SU-DHL-6 (cell line): ENCODE results near the gene TFEB.

Source experiments
- H2AFZ ChIP-seq: fragments of 200-600 bp; sonication (generic); 2 replicates; pipeline ENCODE4 v1.6.1; 2014; ENCODE audit warnings: low read depth, mild to moderate bottlenecking, moderate library complexity, mixed read lengths, antibody characterized with exemption, low read length; ENCODE audit not compliant: severe bottlenecking
- H3F3A ChIP-seq: fragments of 200-600 bp; shearing (Covaris generic); 2 replicates; pipeline ENCODE4 v1.6.0; 2016; ENCODE audit warnings: antibody characterized with exemption, mild to moderate bottlenecking; ENCODE audit not compliant: insufficient read depth
- H3K27ac ChIP-seq: fragments of 200-600 bp; sonication (generic); 2 replicates; pipeline ENCODE4 v1.5.1; 2016; ENCODE audit warnings: low read depth, mild to moderate bottlenecking, low read length, moderate library complexity, mixed read lengths
- H3K27me3 ChIP-seq: fragments of 200-600 bp; sonication (generic), shearing (Covaris generic); 2 replicates; pipeline ENCODE4 v1.6.0; 2014; ENCODE audit warnings: mild to moderate bottlenecking, low read length
- H3K36me3 ChIP-seq: fragments of 200-600 bp; sonication (generic); 2 replicates; pipeline ENCODE4 v1.6.1; 2014; ENCODE audit warnings: mild to moderate bottlenecking, low read length, mixed read lengths
- H3K4me2 ChIP-seq: fragments of 300-600, 200-600 bp; shearing (Covaris generic), sonication (generic); 2 replicates; pipeline ENCODE4 v1.6.0; 2014; ENCODE audit warnings: low read length, low read depth, mild to moderate bottlenecking; ENCODE audit not compliant: poor library complexity, severe bottlenecking
- H3K4me3 ChIP-seq: fragments of 200-600 bp; sonication (generic); 2 replicates; pipeline ENCODE4 v1.5.1; 2014; ENCODE audit warnings: antibody characterized with exemption, low read length, mild to moderate bottlenecking, mixed read lengths; ENCODE audit not compliant: insufficient read depth, poor library complexity, severe bottlenecking
- H3K79me2 ChIP-seq: fragments of 200-600 bp; sonication (generic); 2 replicates; pipeline ENCODE4 v1.6.1; 2014; ENCODE audit warnings: mild to moderate bottlenecking, low read length, moderate library complexity; ENCODE audit not compliant: insufficient read depth
- H3K9ac ChIP-seq: fragments of 200-600 bp; sonication (generic); 2 replicates; pipeline ENCODE4 v1.7.0; 2014; ENCODE audit warnings: mild to moderate bottlenecking, low read length
- H3K9me2 ChIP-seq: fragments of 200-600 bp; sonication (generic); replicated peaks from 2 replicates; pipeline ENCODE4 v1.6.1; 2014; ENCODE audit warnings: low read length; ENCODE audit not compliant: insufficient read depth
- H3K9me3 ChIP-seq: fragments of 200-600 bp; sonication (generic); 2 replicates; pipeline ENCODE4 v1.6.1; 2014; ENCODE audit warnings: low read length, mixed read lengths; ENCODE audit not compliant: insufficient read depth
- H4K20me1 ChIP-seq: fragments of 200-600 bp; sonication (generic); 2 replicates; pipeline ENCODE4 v1.6.1; 2014; ENCODE audit warnings: low read depth, mild to moderate bottlenecking, antibody characterized with exemption, low read length, moderate library complexity, mixed read lengths
- CTCF ChIP-seq: fragments of 200-600 bp; sonication (generic); IDR thresholded peaks from one replicate; pipeline ENCODE4 v1.5.1; 2017; ENCODE audit warnings: antibody characterized with exemption, mild to moderate bottlenecking, low read length, moderate library complexity; ENCODE audit not compliant: insufficient read depth, poor library complexity, severe bottlenecking
- EZH2phosphoT487 ChIP-seq: fragments of 200-600 bp; sonication (generic), shearing (Covaris generic); conservative IDR thresholded peaks from 2 replicates; pipeline ENCODE4 v1.6.1; 2018; ENCODE audit warnings: mild to moderate bottlenecking, antibody characterized with exemption, low read length, moderate library complexity, mixed read lengths

The TFEB gene

GRCh38 chr6:41728954-41729353 is 6.5 kb downstream of the TFEB start:
- peaks cover 96% of the 10 kb centered on the region for H3K79me2 ChIP-seq
- peak overlapping the region; percentile 63 for H3K4me3 ChIP-seq
- H3K36me3 ChIP-seq: no peaks in the 10 kb centered on the region
- H3K9ac ChIP-seq: peak overlapping the region; percentile 78
- H4K20me1 ChIP-seq: no peaks in the 10 kb centered on the region
- no peaks in the 10 kb centered on the region for H3K9me3 ChIP-seq
- no peak overlapping the region for H2AFZ ChIP-seq
- no peaks in the 10 kb centered on the region for H3K9me2 ChIP-seq
- H3K4me2 ChIP-seq: peak overlapping the region; percentile 74
- no peaks in the 10 kb centered on the region for H3K27me3 ChIP-seq
- H3K27ac ChIP-seq: peak overlapping the region; percentile 93
- TF ChIP-seq EZH2phosphoT487 (no peak), CTCF (no peak)
- H3F3A ChIP-seq: peaks cover 31% of the 10 kb centered on the region

GRCh38 chr6:41728073-41728936 is 7.1 kb downstream of the TFEB start:
- Histone ChIP-seq H3K9me2 (no peaks in the 10 kb centered on the region), H4K20me1 (no peaks in the 10 kb centered on the region), H3K27ac (peak overlapping the region; percentile 93), H3K79me2 (peaks cover 99% of the 10 kb centered on the region), H3K27me3 (no peaks in the 10 kb centered on the region), H3K4me3 (no peak overlapping the region), H3F3A (peaks cover 31% of the 10 kb centered on the region), H3K4me2 (peak overlapping the region; percentile 74), H2AFZ (no peak overlapping the region), H3K9me3 (no peaks in the 10 kb centered on the region), H3K9ac (peak overlapping the region; percentile 78), H3K36me3 (no peaks in the 10 kb centered on the region)
- TF ChIP-seq CTCF (no peak), EZH2phosphoT487 (no peak)

- H3K4me2 ChIP-seq: no peak overlapping the region
- no peak overlapping the region for H3K9ac ChIP-seq
- peak overlapping the region; percentile 93 for H3K27ac ChIP-seq
Measured at GRCh38 chr6:41727705-41728072, 7.7 kb downstream of the TFEB start.

More at GRCh38 chr6:41727705-41728072, 7.7 kb downstream of the TFEB start:
- TF ChIP-seq CTCF (no peak), EZH2phosphoT487 (no peak)
- Histone ChIP-seq H2AFZ (no peak overlapping the region), H3K9me2 (no peaks in the 10 kb centered on the region), H4K20me1 (no peaks in the 10 kb centered on the region), H3F3A (peaks cover 31% of the 10 kb centered on the region), H3K79me2 (peaks cover 100% of the 10 kb centered on the region), H3K27me3 (no peaks in the 10 kb centered on the region), H3K4me3 (no peak overlapping the region), H3K9me3 (no peaks in the 10 kb centered on the region), H3K36me3 (no peaks in the 10 kb centered on the region)
